ENCODE measurements around the gene TMEM140. TPM values are rescaled to one million over a fixed set of nuclear protein-coding genes. Genes with fewer than 3 reads are reported as not detected.

The TMEM140 gene
- total RNA-seq, 1 experiment from 2014 or later = 4.2 TPM

DNA sequence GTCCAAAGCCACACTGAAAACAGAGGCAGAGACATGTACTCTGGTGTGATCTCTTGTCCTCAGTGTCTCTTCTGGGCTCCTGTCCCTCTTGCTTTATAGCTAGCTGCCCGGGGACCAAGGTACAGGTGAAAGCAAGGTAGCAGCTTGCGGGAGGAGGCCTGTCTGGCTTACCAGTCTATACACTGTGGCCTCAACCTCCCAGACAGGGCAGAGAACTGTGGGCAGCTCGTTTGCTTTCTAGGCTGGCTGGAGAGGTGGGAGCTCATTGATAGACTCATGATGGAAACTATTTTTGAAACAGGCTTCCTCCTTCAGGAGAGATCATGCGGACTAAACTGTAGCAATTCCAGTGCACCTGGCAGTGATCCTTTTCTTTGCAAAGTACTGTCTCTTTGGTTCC is 18.0 kb downstream of the TMEM140 start:
- peaks cover 88% of the 10 kb centered on the region for H3K36me3 Mint-ChIP-seq (ENCODE audit: insufficient read depth, unreplicated experiment)
- CTCF ChIA-PET = no interaction called here
- peaks cover 6% of the 10 kb centered on the region for H3K9me3 Mint-ChIP-seq (ENCODE audit: low read depth, unreplicated experiment)
- no TSS peak for BruUV-seq (replicated peaks)
- DNase-seq = no peak
- H3K27me3 Mint-ChIP-seq (ENCODE audit: unreplicated experiment) = no peaks in the 10 kb centered on the region
- no peak overlapping the region for H3K27ac Mint-ChIP-seq (ENCODE audit: unreplicated experiment)
- TF ChIP-seq, protein P1, sequence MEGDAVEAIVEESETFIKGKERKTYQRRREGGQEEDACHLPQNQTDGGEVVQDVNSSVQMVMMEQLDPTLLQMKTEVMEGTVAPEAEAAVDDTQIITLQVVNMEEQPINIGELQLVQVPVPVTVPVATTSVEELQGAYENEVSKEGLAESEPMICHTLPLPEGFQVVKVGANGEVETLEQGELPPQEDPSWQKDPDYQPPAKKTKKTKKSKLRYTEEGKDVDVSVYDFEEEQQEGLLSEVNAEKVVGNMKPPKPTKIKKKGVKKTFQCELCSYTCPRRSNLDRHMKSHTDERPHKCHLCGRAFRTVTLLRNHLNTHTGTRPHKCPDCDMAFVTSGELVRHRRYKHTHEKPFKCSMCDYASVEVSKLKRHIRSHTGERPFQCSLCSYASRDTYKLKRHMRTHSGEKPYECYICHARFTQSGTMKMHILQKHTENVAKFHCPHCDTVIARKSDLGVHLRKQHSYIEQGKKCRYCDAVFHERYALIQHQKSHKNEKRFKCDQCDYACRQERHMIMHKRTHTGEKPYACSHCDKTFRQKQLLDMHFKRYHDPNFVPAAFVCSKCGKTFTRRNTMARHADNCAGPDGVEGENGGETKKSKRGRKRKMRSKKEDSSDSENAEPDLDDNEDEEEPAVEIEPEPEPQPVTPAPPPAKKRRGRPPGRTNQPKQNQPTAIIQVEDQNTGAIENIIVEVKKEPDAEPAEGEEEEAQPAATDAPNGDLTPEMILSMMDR (IDR thresholded peaks at IDR 0.05; ENCODE audit: unreplicated experiment) = no peak
- intact Hi-C loops (cut with micrococcal nuclease; ENCODE audit: unreplicated experiment) = no loop called here
- no peak overlapping the region for H3K4me3 Mint-ChIP-seq (ENCODE audit: low read depth, unreplicated experiment)
- peaks cover 43% of the 10 kb centered on the region for H3K4me1 Mint-ChIP-seq (ENCODE audit: low read depth, unreplicated experiment)

DNA sequence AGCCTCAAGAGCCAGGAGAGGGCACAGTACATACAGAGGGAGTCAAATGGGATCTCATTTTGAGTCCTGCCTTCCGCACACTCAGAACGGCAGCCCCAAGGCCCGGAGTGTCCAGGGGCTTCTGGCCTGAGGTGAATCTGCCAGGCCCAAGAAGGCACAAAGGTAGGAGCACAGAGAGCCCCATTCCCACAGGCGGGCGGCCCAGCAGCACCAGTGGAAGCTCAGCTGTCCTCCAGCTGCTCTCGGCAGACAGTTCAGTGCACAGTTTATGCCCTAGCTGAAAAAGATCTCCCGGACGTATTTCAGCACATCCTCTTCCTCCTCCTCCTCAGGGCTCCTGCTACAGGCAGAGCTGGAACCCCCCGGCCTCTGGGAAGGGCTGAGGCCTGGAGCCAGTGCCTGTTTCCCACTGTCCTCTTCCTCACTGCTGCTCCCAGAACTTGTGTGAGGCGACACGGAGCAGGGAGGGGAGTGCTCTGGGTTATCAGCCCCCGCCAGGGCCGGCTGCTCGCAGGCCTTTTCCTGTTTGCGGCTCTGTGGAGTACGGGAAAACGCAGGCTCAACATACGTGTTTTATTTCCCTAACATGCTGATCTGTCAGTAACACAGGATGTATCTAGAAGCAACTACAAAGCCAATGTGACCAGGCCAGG is 18.6 kb downstream of the TMEM140 start:
- intact Hi-C loops (cut with micrococcal nuclease; ENCODE audit: unreplicated experiment) = no loop called here
- Mint-ChIP-seq H3K9me3 (ENCODE audit: low read depth, unreplicated experiment) (peaks cover 6% of the 10 kb centered on the region), H3K4me1 (ENCODE audit: low read depth, unreplicated experiment) (peaks cover 37% of the 10 kb centered on the region), H3K27me3 (ENCODE audit: unreplicated experiment) (no peaks in the 10 kb centered on the region), H3K36me3 (ENCODE audit: insufficient read depth, unreplicated experiment) (peaks cover 88% of the 10 kb centered on the region), H3K27ac (ENCODE audit: unreplicated experiment) (no peak overlapping the region), H3K4me3 (ENCODE audit: low read depth, unreplicated experiment) (no peak overlapping the region)
- TF ChIP-seq, protein P1 (IDR thresholded peaks at IDR 0.05; ENCODE audit: unreplicated experiment) = no peak
- no TSS peak for BruUV-seq (replicated peaks)
- DNase-seq = no peak
- CTCF ChIA-PET = no interaction called here

DNA sequence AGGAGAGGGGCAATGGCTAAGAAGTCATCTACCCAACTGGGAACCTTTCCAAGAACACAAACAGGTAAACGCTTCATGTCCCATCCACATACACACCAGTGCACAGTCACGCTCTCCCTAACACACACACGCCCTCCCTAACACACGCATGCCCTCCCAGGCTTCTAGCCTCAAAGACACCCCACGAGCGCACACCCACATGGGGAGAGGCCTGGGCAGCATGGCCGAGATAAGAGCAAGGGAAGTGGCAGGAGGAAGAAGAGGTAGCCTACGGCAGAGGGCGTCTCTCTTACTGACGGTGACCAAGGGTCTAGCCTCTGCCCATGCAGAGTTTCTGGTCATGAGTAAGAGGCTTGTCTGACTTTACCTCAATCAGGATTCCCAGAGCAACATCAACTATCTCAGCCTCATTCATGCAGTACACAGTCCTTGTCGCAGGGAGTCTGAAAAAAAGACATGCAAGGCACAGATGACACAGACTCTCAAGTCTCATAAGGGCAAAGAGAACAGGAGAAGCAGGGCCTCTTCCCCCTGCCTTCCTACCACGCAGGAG is 19.6 kb downstream of the TMEM140 start:
- Mint-ChIP-seq H3K4me3 (ENCODE audit: low read depth, unreplicated experiment) (no peak overlapping the region), H3K27me3 (ENCODE audit: unreplicated experiment) (no peaks in the 10 kb centered on the region), H3K27ac (ENCODE audit: unreplicated experiment) (no peak overlapping the region), H3K36me3 (ENCODE audit: insufficient read depth, unreplicated experiment) (peaks cover 88% of the 10 kb centered on the region), H3K9me3 (ENCODE audit: low read depth, unreplicated experiment) (peaks cover 3% of the 10 kb centered on the region), H3K4me1 (ENCODE audit: low read depth, unreplicated experiment) (peaks cover 28% of the 10 kb centered on the region)
- CTCF ChIA-PET = no interaction called here
- no TSS peak for BruUV-seq (replicated peaks)
- TF ChIP-seq, protein P1 (IDR thresholded peaks at IDR 0.05; ENCODE audit: unreplicated experiment) = no peak
- DNase-seq = no peak
- intact Hi-C loops (cut with micrococcal nuclease; ENCODE audit: unreplicated experiment) = no loop called here

DNA sequence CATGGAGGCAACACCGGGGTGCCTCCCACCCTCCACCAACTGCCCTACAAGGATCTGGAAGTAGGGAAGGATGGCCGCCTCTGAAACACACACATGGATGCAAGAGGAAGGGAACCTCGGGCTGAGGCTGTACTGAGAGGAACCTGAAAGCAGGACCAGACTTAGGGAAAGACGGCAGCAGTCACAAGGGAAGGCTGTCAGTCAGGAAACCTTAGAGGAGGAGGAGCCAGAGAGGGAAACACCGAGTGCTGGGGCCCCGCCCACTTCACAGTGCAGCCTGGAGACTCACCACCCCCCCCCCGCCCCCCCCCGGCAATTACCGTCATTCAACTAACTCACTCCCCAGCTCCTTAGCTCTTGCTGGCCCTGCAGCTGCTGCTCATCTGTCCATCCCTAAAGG is 20.1 kb downstream of the TMEM140 start:
- Mint-ChIP-seq H3K4me3 (ENCODE audit: low read depth, unreplicated experiment) (peak overlapping the region; percentile 78), H3K9me3 (ENCODE audit: low read depth, unreplicated experiment) (no peaks in the 10 kb centered on the region), H3K27ac (ENCODE audit: unreplicated experiment) (peak overlapping the region; percentile 87), H3K4me1 (ENCODE audit: low read depth, unreplicated experiment) (peaks cover 28% of the 10 kb centered on the region), H3K36me3 (ENCODE audit: insufficient read depth, unreplicated experiment) (peaks cover 87% of the 10 kb centered on the region), H3K27me3 (ENCODE audit: unreplicated experiment) (no peaks in the 10 kb centered on the region)
- CTCF ChIA-PET = no interaction called here
- TF ChIP-seq, protein P1 (IDR thresholded peaks at IDR 0.05; ENCODE audit: unreplicated experiment) = no peak
- intact Hi-C loops (cut with micrococcal nuclease; ENCODE audit: unreplicated experiment) = no loop called here
- no TSS peak for BruUV-seq (replicated peaks)
- no peak for DNase-seq

All from Calu3 (cell line).